IPS-NIHi7 (cell line): ENCODE data around the gene TNFSF13B.
"Not testable (repeated sequence)": the region's sequence is repeated elsewhere in the genome, so short reads cannot be mapped to it uniquely, and the experiment has no call there.

Experiments used
- DNase-seq: peaks from one replicate; pipeline ENCODE4 v3.0.0; 2012; ENCODE audit warnings: mixed read lengths; ENCODE audit errors: extremely low spot score

Gene TNFSF13B

DNA sequence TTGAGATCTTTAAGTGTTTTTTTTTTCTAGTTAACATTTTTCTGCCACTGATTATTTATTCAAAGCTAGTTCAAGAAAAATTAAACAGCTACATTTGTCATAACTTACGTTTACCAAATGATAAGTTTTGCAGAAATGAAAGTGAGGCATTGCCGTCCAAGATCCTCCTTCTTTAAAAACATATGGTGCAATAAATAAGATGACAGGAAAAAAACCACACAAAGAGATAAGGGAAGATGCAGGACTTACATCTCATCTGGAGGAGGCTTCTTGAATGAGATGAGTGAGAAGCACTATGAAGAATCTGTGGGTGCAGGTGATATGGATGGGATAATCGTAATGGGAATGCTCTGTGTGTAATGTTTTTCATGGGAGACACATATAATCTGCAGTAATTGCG is 12.4 kb downstream of the TNFSF13B start:
- no peak for DNase-seq

DNA sequence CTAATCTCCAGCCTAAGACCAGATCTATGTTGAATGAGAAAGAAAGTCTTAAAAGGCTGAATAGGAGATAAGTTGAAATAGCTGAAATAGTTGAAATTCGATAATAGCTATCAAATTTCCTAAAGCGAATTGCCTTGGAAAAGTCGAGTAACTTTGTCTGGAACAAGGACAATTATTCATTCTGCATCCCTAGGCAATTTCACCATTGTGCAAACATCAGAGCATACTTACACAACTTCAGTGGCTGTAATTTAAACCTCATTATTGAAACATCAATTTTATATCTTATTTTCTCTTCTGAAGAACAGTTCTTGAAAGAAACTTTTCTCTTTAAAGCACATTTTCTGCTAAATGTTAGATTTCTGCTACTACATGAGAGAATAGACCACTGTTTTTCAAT is 13.6 kb downstream of the TNFSF13B start:
- no peak for DNase-seq

DNA sequence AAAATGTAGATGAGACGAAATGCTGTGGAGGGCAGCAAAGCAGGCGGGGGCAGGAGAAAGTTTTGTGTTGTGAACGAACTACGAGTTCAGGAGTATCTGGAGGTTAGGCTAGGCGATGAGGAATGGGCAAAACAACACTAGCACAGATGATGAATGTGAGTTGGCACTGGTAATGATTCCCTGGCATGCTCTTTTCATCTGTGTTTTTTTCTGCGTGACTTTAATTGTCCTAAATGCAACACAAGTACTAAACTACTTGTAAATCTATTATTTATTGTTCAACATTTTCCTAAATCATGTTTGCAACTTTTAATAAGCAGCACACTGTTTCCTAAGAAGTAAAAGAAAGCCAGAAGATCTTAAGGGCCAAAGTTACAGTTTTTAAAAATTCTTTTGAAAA is 19.2 kb downstream of the TNFSF13B start:
- DNase-seq, result no peak

DNA sequence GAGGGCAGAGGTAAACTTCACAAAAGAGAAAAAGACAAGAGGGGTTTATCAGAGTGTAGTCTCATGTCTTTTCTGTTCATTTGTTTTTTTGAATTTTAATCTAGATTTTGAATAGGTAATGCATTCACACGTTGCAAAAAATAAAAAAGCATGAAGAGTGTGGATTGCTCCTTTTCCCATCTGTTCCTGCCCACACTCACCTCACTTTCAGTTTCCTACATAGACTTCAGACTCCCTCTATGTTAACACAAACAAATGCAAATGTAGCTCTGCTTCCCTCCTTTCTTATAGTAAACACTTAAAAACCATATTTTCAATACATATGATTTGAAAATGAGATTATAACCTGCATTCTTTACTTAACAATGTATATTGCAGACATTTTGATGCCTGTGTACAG is 20.3 kb downstream of the TNFSF13B start:
- DNase-seq, result no peak

DNA sequence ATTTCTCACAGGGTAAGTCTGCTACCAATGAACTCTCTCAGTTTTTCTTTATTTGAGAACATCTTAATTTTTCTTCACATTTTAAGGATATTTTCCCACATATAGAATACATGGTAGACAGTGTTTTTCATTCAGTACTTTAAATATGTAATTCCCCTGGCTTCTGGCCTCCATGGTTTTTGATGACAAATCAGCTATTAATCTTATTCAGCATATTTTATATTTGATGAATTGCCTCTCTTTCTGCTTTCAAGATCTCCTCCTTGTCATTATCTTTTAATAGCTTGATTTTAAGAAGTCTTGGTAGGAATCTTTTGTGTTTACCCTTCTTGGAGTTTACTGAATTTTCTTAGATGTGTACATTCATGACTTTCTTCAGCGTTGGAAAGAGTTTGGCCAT is 27.6 kb downstream of the TNFSF13B start:
- DNase-seq, result no peak

DNA sequence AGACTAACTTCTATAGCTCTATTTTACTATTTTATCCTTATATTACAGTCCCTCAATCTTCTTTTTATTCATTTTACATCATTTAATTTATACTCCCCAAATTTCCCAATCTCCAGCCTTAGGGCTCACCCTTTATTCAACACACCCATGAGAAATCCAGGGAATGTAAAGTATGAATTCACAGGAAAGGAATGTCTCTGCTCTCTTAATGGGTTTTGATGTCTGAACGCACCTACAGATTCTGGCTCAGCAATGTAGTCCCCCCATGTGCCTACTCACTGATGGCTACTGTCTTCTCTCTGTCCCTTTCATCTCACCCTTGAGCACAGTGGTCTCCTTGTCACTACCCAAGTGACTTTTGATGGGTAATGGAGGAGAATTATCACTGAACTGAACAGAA is 32.8 kb downstream of the TNFSF13B start:
- DNase-seq, result no peak

DNA sequence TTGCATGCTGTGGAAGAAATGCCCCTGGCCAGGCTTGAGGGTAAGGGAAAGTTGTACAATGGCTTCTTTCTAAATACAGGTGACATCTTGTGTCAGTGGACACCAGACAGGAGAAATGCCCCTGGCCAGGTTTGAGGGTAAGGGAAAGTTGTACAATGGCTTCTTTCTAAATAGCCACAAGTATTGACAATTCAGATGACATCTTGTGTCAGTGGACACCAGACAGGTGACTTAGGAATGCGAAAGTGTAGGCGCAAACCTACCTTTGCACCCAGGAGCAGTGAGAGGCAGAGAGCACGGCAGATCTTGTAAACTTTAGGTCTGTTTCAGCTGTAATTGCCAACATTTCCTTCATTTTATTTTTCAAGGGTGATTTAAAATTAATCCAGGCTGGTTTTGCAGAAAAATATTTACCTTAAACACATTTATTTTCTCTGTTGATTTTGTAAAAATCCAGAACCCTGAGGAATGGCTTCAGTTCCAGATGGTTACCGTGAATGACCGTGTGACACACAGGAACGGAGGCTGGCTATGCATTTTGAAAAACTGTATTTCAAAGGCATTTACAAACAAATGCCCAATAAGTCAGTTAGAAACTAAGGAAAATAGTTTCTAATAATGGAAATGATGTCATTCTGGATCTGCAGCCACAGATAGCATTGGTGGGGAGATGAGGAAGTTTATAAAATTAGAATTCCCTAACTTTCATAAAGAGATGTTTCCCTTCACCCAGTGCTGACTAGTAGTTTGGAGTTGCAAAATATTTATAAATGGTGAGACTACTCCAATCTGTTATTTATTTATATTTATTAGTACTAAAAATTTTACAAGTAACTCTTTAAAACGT is 34.9 kb downstream of the TNFSF13B start:
- DNase-seq, result no peak

DNA sequence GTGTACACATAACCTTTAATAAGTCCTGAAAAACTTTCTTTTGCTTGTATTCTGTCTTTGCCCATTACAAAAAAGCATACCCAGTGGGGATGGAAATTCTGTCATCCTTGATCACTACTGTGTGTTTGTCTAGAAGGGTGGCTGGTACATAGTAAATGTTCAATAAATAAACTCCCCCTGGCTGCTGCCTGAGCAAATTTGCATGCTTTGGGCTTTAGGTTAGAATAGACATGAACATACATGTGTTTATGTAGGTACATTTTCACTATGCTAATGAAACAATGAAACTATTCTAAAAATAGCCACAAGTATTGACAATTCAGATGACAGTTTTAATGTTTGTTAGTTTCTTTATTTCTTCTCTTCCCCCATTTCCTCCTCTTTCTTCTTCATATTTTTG is 36.1 kb downstream of the TNFSF13B start:
- no peak for DNase-seq

DNA sequence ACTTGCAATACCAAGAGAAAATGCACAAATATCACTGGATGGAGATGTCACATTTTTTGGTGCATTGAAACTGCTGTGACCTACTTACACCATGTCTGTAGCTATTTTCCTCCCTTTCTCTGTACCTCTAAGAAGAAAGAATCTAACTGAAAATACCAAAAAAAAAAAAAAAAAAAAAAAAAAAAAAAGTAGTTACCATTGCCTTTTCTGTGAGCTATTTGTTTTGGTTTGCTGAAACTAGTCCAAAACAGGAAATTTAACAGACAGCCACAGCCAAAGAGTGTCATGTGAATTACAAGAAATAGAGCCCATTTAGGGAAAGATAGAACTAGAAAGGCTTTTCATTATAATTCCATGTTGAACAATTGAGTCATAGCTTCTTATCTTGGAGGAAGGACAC is 37.3 kb downstream of the TNFSF13B start:
- DNase-seq, result no peak

DNA sequence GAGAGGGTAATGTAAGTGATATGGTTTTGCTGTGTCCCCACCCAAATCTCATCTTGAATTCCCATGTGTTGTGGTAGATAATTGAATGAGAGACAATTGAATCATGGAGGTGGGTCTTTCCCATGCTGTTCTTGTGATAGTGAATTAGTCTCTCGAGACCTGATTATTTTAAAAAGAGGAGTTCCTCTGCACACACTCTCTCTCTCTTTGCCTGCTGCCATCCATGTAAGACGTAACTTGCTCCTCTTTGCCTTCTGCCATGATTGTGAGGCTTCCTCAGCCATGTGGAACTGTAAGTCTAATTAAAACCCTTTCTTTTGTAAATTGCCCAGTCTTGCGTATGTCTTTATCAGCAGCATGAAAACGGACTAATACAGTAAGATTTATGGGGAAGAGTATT is 42.1 kb downstream of the TNFSF13B start:
- not testable (repeated sequence) for DNase-seq

DNA sequence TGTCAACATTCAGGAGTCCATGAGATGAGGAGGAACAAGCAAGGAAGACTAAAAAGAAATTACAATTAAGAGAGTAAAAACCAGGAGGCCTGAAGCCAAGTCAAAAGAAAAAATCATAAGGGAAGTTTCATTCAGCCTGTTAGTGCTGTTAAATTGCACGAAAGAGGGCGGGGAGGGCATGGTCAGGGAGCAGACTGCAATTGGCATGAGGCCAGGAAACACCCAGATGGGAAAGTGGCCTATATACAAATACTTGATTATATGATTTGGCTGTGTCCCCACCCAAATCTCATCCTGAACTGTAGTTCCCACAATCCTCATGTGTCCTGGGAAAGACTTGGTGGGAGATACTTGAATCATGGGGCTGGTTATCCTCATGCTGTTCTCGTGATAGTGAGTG is 43.9 kb downstream of the TNFSF13B start:
- no peak for DNase-seq

DNA sequence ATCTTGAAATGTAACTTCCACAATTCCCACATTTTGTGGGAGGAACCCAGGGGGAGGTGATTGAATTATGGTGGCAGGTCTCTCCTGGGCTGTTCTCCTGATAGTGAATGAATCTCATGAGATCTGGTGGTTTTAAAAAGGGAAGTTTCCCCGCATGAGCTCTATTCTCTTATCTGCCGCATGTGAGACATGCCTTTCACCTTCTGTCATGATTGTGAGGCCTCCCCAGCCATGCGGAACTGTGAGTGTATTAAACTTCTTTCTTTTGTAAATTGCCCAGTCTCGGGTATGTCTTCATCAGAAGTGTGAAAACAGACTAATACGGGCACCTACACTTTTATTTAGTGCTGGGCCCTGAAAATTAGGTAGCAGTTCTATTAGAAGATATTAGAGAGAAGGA is 45.8 kb downstream of the TNFSF13B start:
- no peak for DNase-seq

DNA sequence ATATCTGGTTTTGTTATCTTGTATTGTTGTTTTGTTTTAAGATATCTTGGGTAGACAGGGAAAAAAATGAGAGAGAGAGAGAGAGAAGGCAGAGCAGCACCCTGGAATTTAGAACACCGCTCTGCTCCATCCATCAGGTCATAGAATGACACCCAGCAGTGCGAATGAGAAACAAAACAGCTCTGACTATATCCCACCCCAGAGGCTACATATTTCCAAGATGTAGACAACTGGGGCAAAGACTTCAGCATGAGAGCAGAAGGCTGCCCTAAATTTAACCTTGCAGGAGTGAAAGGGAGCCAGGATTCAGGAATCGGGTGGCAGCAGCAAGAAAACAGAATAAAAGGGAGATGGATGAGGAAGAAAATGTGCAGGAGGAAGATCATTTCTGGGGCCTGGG is 46.5 kb downstream of the TNFSF13B start:
- DNase-seq, result no peak

DNA sequence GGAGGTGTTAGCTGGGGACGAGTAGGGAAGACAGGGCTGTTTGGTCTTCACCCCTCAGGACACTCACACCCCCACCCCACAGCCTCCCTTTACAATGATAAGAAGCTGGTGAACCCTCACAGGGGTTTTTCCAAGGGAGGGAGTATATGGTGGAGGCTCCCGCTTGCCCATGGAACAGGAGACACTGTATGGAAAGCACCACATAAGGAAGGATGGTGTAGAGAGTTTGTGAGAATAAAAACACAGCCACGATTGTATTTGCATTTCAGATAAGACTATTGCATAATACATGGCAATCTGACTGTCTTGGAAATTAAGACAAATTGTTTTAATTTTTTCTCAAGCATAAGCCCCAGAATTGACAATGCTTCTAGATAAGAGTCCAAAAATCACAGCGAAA is 46.9 kb downstream of the TNFSF13B start:
- no peak for DNase-seq

DNA sequence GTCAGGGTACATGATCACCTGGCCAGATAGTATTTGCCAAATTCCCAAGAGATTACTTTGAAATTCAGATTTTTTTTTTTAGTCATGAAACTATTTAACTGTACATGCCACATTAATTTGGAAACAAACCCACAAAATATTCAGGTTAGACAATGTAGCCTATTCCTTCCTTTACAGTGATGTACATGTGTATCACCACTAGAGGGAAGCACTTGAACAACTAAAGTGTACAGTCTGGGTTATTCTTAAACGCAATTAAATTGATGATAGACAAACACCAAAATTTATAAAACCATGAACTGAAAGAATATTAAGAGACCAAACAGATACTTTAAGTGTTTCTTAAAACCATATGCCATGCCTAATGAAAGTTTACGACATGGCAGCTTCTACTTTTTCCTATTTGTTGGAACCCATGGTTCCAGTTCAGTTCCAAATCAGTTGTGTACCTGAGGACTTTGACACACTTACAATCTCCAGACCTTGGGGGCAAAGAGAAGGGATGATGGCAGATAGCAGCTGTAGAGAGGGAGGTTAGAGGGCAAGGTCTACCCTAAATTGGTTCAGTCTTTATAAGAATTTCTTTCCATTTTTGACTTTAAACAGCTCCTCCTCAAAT is 52.8 kb downstream of the TNFSF13B start:
- DNase-seq, result peak; percentile 21

DNA sequence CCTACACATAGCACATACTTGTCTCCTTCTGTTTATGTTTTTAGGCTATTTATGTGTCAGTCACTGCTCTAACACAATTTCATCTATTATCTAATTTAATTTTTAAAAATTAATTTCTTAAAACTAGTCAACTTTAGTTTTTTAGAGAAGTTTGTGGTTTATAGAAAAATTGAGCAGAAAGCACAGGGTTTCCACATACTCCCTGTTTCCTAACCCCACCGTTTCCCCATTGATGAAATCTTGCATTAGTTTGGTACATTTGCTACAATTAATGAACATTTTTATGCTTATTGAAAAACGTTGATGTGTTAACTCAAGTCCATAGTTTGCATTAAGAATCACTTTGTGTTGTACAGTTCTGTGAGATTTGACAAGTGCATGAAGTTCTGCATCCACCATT is 53.5 kb downstream of the TNFSF13B start:
- DNase-seq, result no peak

DNA sequence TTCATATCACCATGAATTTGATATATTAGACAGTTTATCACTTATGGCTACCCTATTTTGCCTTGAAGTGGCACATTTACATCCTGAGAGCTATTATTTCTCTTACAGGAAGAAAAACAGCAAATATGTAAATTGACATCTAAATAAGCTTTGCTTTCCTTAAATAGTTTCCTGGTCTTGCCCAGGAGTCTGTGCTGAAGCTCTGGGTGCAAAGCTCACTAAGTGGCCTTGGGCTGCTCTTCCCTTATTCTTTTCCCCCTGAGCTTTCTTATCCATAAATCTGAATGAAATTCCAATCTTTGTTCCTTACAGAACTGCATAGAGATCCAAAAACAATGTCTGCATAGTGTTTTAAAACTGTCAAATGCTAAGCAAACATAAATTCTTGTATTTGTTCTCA is 56.3 kb downstream of the TNFSF13B start:
- DNase-seq, result no peak

DNA sequence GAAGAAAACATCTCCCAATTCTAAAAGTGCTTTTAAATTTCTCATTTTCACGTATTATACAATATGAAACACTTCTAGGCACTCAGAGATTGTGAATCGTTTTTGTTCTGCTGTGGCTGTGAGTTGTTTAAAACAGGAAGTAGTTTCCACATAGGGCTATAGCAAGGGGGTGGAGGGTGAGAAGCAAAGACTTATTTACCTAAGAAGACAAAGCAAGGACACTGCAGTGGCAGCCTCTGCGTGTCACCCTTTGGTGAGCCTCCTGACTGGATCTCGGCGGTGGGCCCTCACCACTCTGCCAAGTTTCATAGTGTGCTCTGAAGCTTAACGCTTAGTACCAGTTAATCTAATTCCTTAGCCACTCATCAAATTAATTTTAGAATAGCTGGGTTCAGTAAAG is 56.8 kb downstream of the TNFSF13B start:
- DNase-seq, result no peak

DNA sequence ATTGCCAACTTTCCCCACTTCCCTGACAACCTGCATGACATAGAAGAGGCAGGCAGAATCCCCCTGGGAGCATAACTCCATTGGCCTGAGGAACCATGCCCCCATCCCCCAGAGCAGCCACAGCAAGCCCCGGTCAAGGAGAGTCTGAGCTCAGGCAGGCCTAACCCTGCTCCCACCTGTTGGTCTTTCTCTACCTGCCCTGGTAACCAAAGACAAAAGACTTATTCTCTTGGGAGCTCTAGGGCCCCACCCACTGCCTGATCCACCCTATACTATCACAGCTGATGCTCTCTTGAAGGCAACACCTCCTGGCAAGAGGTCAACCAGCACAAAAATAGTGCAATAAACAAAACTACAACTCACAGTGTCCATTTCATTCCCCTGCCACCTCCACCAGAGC is 59.3 kb downstream of the TNFSF13B start:
- DNase-seq, result no peak

DNA sequence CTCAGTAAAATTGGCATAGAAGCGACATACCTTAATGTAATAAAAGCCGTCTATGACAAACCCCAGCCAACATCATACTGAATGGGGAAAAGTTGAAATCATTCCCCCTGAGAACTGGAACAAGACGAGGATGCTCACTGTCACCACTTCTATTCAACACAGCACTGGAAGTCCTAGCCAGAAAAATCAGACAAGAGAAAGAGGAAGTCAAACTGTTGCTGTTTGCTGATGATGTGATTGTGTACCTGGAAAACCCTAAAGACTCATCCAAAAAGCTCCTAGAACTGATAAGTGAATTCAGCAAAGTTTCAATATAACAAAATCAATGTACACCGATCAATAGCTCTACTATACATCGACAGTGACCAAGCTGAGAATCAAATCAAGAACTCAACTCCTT is 63.3 kb downstream of the TNFSF13B start:
- no peak for DNase-seq

DNA sequence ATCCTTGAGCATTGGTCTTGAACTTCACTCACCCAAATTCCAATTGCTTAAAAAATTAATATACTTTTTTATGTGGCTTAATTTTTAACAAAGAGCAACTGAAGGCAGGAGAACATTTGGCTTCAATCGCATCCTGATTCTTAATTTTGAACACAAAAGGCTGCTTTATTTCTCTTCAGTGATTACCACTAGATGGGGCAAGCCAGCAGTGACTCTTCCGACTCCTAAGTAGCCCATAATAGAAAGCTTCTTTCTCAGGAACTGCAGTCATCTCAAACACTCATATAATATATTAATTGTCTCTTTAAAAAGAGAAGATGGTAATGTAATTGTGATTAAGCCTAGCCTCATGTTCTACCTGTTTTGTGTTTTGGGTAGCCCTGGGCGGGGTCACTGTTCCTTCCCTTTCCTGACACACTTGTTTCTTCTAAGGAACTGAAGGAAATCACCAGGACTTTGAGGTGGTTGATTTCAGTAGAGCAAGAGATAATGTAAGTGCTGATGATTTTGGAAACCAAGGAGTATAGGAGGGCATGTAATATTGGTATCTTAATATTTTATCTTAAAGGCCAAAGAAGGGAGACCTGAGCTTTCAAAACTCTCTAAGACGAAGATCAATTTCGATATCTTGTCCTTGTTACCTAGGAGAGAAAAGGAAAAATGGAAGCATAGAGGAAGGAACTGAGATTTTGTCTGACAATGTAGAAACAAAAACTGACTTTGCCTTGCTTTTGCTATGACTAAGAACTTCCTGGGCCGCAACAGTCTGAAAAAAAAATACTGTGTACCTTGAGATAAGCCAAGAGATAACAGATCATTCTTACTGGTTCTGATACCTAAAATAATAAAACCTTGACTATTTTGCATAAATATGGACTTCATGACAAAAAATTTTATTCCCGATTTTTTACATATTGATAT is 73.1 kb downstream of the TNFSF13B start:
- peak; percentile 32 for DNase-seq

DNA sequence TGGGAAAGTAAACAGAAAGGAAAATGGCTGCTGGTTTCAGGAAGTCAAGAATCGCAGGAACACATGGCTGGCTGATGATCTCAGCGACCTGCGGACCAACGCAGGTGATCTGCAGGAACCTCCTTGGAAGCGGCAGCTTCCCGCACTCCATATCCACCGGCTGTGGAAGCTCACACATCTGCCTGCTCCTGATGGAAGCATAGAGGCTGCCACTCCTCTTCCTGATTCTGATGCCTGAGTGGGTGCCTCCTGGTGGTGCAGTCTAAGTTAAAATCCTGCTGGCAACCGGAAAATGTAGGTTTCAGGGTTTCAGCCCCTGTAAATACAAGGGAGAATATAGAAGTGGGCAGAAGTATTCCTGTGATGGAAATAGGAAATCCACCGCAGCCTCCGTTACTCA is 75.5 kb downstream of the TNFSF13B start:
- DNase-seq, result peak; percentile 31

DNA sequence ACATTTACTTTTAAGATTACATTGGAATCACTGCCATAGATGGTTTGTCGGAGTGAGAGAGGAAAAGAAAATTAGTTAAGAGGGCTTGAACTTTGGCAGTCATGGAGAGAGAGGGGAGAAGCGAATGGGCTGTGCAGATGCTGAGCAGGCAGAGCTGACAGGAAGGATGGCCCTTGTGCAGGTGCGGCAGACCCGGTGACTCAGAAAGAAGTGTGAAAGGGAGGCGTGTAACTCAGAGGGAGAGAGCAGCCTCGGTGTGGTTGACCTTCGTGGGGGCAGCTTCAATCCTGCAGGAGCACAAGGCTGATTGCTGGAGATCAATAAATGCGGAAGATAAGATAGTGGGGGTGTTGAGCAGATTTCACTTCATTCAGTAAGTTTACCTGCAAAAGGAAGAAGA is 76.9 kb downstream of the TNFSF13B start:
- DNase-seq, result peak; percentile 35
